Endometrium (tissue), 2 donors: Measurements from ENCODE around the gene ARF6.
"Not testable (repeated sequence)": the region's sequence is repeated elsewhere in the genome, so short reads cannot be mapped to it uniquely, and the experiment has no call there.

Source experiments
- FAIRE-seq: peaks from 2 replicates; lab custom pipeline; 2012; peaks lifted over from hg19 to GRCh38; lab: Jason Lieb, UNC
- donor health status: control.
- donor health status: control.

ARF6 gene

GRCh38 chr14:49892636-49893308 is at the start of gene ARF6:
Gene ARF6, plus strand, starts transcription at chr14:49893082. Its CDS starts 655 bp downstream, at chr14:49893737.
- no peak for FAIRE-seq

- FAIRE-seq = no peak
Observed at GRCh38 chr14:49849213-49849847, 43.6 kb upstream of the ARF6 start.

- FAIRE-seq = no peak
Observed at GRCh38 chr14:49851813-49852212, 41.1 kb upstream of the ARF6 start.

- no peak for FAIRE-seq
Observed at GRCh38 chr14:49852301-49853157, 40.4 kb upstream of the ARF6 start, which contains the start of gene NEMF. Gene NEMF, minus strand, starts transcription at chr14:49852788. Its CDS starts 35 bp downstream, at chr14:49852753.

- no peak for FAIRE-seq
Observed at GRCh38 chr14:49853158-49853477, 39.8 kb upstream of the ARF6 start.

GRCh38 chr14:49853572-49854375 is 39.1 kb upstream of the ARF6 start:
- no peak for FAIRE-seq

- no peak for FAIRE-seq
Observed at GRCh38 chr14:49857427-49858003, 35.4 kb upstream of the ARF6 start.

GRCh38 chr14:49858383-49858782 is 34.5 kb upstream of the ARF6 start:
- FAIRE-seq = no peak

GRCh38 chr14:49860988-49861698 is 31.7 kb upstream of the ARF6 start:
- no peak for FAIRE-seq

GRCh38 chr14:49861699-49862088 is 31.2 kb upstream of the ARF6 start:
- FAIRE-seq = no peak

GRCh38 chr14:49862089-49862673 is 30.7 kb upstream of the ARF6 start:
- FAIRE-seq = peak; percentile 55

- no peak for FAIRE-seq
Observed at GRCh38 chr14:49863487-49864281, 29.2 kb upstream of the ARF6 start.

- FAIRE-seq = no peak
Observed at GRCh38 chr14:49865431-49865859, 27.4 kb upstream of the ARF6 start.

- no peak for FAIRE-seq
Observed at GRCh38 chr14:49867831-49868719, 24.8 kb upstream of the ARF6 start.

GRCh38 chr14:49868720-49869114 is 24.2 kb upstream of the ARF6 start:
- no peak for FAIRE-seq

- no peak for FAIRE-seq
Observed at GRCh38 chr14:49870908-49871307, 22.0 kb upstream of the ARF6 start.

- not testable (repeated sequence) for FAIRE-seq
Observed at GRCh38 chr14:49873548-49873947, 19.3 kb upstream of the ARF6 start.

- FAIRE-seq = no peak
Observed at GRCh38 chr14:49875640-49876198, 17.2 kb upstream of the ARF6 start.
